Sigmoid colon (tissue), 4 donors: ENCODE data around the gene THAP10.

Experiments
- POLR2AphosphoS5 ChIP-seq, 4 donors: sonication (generic); formaldehyde crosslinking; IDR thresholded peaks; one replicate each; pipeline ENCODE4 v1.6.1; 2017; ENCODE audit warnings: antibody characterized with exemption in 4 of 4
- TF ChIP-seq, protein P1 (sequence below), 4 experiments: fragments of 450-650 bp in 3 of 4; fragments of 200-600 bp in 1 of 4; IDR thresholded peaks; one replicate each; pipeline ENCODE4 v1.5.1; 2016 to 2019; ENCODE audit warnings: antibody characterized with exemption in 4 of 4, mild to moderate bottlenecking in 3 of 4, moderate library complexity in 2 of 4

DNA sequence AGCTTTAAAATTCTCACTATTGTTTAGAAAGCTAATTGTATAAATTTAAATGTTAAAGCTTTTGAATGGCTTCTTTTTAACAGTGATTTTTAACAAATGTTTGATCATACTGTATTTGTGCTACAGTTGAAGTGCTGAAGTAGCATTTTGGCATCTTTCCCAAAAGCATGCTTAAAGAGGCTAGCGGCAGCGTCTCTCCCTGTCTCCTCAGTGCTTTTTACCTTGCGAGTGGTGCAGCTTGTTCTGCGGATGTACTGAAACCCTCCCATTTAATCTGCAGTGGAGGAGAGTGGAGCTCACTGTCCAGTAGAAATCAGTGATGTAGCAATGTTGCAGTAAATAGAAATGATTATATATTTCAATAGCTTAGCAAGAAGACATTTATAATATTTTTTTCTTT, 44.1 kb upstream of the THAP10 start:
- TF ChIP-seq, protein P1, sequence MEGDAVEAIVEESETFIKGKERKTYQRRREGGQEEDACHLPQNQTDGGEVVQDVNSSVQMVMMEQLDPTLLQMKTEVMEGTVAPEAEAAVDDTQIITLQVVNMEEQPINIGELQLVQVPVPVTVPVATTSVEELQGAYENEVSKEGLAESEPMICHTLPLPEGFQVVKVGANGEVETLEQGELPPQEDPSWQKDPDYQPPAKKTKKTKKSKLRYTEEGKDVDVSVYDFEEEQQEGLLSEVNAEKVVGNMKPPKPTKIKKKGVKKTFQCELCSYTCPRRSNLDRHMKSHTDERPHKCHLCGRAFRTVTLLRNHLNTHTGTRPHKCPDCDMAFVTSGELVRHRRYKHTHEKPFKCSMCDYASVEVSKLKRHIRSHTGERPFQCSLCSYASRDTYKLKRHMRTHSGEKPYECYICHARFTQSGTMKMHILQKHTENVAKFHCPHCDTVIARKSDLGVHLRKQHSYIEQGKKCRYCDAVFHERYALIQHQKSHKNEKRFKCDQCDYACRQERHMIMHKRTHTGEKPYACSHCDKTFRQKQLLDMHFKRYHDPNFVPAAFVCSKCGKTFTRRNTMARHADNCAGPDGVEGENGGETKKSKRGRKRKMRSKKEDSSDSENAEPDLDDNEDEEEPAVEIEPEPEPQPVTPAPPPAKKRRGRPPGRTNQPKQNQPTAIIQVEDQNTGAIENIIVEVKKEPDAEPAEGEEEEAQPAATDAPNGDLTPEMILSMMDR (IDR thresholded peaks at IDR 0.05): no peak
- no peak for TF ChIP-seq POLR2AphosphoS5 (IDR thresholded peaks at IDR 0.05)
